ENCODE results near the gene CDH4. TPM values are rescaled to one million over a fixed set of nuclear protein-coding genes. Genes with fewer than 3 reads are reported as not detected.

CDH4 gene
- total and polyA plus RNA-seq, 2 of the 4 experiments (the other 2 are of a cell fraction): 1.6 to 3.5 TPM

DNA sequence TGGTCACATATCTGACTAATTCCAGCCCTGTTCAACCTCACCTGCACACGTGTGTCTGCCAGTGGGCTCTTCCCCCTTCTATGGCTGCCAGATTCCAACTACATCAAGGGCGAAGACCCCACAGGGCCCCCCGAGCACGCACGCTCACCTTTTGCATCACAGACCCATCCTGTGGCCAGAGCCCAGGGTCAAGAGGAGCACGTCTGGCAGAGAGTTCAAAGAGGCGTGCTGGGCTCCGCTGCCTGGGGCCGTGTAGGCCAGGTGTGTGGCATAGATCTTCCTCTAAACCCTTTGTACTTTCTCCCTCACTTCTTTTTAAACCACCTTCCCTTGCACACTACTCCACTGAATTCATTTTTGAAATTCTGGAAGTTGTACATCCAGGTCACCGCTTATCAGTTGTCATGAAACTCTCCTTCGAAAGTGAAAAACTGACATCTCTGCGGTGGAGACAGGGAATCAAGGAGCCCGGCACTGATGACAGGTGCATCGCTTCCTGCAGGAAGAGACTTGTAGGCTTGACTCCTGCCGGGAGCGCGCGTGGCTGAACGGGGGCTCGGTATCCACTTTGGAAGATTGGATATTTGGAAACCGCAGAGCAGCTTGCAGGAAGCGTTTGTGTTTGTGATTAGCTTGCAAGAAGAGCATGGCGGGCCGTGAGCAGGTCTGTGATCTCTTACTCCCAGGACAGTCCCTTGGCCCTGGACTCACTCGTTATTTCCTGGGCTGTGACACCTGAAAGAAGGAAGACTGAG lies 397.2 kb downstream of the CDH4 start:
- TF ChIP-seq, protein P1, sequence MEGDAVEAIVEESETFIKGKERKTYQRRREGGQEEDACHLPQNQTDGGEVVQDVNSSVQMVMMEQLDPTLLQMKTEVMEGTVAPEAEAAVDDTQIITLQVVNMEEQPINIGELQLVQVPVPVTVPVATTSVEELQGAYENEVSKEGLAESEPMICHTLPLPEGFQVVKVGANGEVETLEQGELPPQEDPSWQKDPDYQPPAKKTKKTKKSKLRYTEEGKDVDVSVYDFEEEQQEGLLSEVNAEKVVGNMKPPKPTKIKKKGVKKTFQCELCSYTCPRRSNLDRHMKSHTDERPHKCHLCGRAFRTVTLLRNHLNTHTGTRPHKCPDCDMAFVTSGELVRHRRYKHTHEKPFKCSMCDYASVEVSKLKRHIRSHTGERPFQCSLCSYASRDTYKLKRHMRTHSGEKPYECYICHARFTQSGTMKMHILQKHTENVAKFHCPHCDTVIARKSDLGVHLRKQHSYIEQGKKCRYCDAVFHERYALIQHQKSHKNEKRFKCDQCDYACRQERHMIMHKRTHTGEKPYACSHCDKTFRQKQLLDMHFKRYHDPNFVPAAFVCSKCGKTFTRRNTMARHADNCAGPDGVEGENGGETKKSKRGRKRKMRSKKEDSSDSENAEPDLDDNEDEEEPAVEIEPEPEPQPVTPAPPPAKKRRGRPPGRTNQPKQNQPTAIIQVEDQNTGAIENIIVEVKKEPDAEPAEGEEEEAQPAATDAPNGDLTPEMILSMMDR (conservative IDR thresholded peaks at IDR 0.05; ENCODE audit: low read depth, low read length): no peak
- TF ChIP-seq NFE2L2 (IDR thresholded peaks at IDR 0.05; ENCODE audit: low read depth, low read length) (no peak), CEBPB (IDR thresholded peaks at IDR 0.05; ENCODE audit: low read depth, low read length) (no peak), RFX5 (IDR thresholded peaks at IDR 0.05; ENCODE audit: low read depth, low read length) (no peak), MAFK (IDR thresholded peaks at IDR 0.05; ENCODE audit: low read depth, low read length) (no peak), MXI1 (IDR thresholded peaks at IDR 0.05; ENCODE audit: borderline replicate concordance, low read depth, low read length) (no peak), CHD1 (IDR thresholded peaks at IDR 0.05; ENCODE audit: low read depth, low read length) (no peak), SMC3 (IDR thresholded peaks at IDR 0.05; ENCODE audit: low read depth, low read length) (no peak), FOS (IDR thresholded peaks at IDR 0.05; ENCODE audit: low read depth, low read length) (no peak), MAZ (IDR thresholded peaks at IDR 0.05; ENCODE audit: borderline replicate concordance, low read depth, low read length) (no peak), RCOR1 (IDR thresholded peaks at IDR 0.05; ENCODE audit: insufficient replicate concordance, low read length) (no peak), RAD21 (IDR thresholded peaks at IDR 0.05; ENCODE audit: low read length) (no peak), BHLHE40 (IDR thresholded peaks at IDR 0.05; ENCODE audit: low read depth, low read length) (no peak), POLR2A (IDR thresholded peaks at IDR 0.05; ENCODE audit: low read depth, low read length) (no peak)
- TF ChIP-seq, protein P2, sequence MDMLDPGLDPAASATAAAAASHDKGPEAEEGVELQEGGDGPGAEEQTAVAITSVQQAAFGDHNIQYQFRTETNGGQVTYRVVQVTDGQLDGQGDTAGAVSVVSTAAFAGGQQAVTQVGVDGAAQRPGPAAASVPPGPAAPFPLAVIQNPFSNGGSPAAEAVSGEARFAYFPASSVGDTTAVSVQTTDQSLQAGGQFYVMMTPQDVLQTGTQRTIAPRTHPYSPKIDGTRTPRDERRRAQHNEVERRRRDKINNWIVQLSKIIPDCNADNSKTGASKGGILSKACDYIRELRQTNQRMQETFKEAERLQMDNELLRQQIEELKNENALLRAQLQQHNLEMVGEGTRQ (IDR thresholded peaks at IDR 0.05; ENCODE audit: low read depth, low read length): no peak
- TF ChIP-seq, protein P3, sequence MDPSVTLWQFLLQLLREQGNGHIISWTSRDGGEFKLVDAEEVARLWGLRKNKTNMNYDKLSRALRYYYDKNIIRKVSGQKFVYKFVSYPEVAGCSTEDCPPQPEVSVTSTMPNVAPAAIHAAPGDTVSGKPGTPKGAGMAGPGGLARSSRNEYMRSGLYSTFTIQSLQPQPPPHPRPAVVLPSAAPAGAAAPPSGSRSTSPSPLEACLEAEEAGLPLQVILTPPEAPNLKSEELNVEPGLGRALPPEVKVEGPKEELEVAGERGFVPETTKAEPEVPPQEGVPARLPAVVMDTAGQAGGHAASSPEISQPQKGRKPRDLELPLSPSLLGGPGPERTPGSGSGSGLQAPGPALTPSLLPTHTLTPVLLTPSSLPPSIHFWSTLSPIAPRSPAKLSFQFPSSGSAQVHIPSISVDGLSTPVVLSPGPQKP (IDR thresholded peaks at IDR 0.05; ENCODE audit: borderline replicate concordance, low read depth, low read length): no peak

More for the DNA sequence above, 397.2 kb downstream of the CDH4 start:
- Histone ChIP-seq H2AFZ (replicated peaks; ENCODE audit: low read length, poor library complexity) (no peak overlapping the region), H3K18ac (ENCODE audit: low read depth, low read length) (no peak overlapping the region), H3K79me1 (ENCODE audit: low read depth in 1 of 2, low read length in 2 of 2) (no peaks in the 10 kb centered on the region), H4K20me1 (ENCODE audit: insufficient read depth, low read length) (no peaks in the 10 kb centered on the region; the same call in 1 of the 2 replicates), H2BK15ac (ENCODE audit: low read depth, low read length) (no peak overlapping the region), H3K9me1 (ENCODE audit: insufficient read depth, low read length) (no peaks in the 10 kb centered on the region; the same call in 1 of the 2 replicates), H2AK9ac (replicated peaks; ENCODE audit: low read depth, low read length, poor library complexity) (no peak overlapping the region), H3K4me2 (ENCODE audit: low read depth, low read length) (no peak overlapping the region), H3K4ac (ENCODE audit: low read depth, low read length) (no peak overlapping the region), H3K27ac (ENCODE audit: insufficient read depth, low read length) (no peak overlapping the region), H3K9ac (ENCODE audit: low read depth, low read length) (no peak overlapping the region), H3K27me3 (ENCODE audit: control insufficient read depth, insufficient read depth, low read length) (no peaks in the 10 kb centered on the region), H3K9me3 (ENCODE audit: control insufficient read depth, insufficient read depth, low read length) (0 out of 2 replicates have a peak, but pooled peaks cover 3% of the 10 kb centered on the region), H2BK5ac (ENCODE audit: low read depth, low read length, poor library complexity, severe bottlenecking) (no peak overlapping the region), H4K8ac (ENCODE audit: low read depth in 2 of 2, low read length in 2 of 2) (no peak overlapping the region), H3K4me1 (ENCODE audit: control insufficient read depth, insufficient read depth, low read length) (no peaks in the 10 kb centered on the region), H4K91ac (ENCODE audit: insufficient read depth, low read depth, low read length) (no peak overlapping the region), H2BK20ac (ENCODE audit: low read depth, low read length) (no peak overlapping the region), H3K36me3 (ENCODE audit: control insufficient read depth, insufficient read depth, low read length) (no peaks in the 10 kb centered on the region), H3K14ac (replicated peaks; ENCODE audit: low read depth, low read length) (no peak overlapping the region), H4K5ac (ENCODE audit: low read depth, low read length) (no peak overlapping the region), H2AK5ac (ENCODE audit: low read depth, low read length) (no peak overlapping the region), H3K4me3 (ENCODE audit: insufficient read depth, low read depth, low read length) (no peak overlapping the region), H3K56ac (ENCODE audit: extremely low read depth, insufficient read depth, low read length) (no peak overlapping the region), H2BK120ac (ENCODE audit: low read depth, low read length) (no peak overlapping the region), H3K23ac (ENCODE audit: low read depth, low read length) (no peak overlapping the region)
- WGBS, 2 experiments (ENCODE audit: extremely low coverage in 2 of 2, insufficient read length in 1 of 2): 58% methylated on average over 6 of the region's 25 CpGs; no CpG with 5 or more reads in 1 of the 2 experiments
- POLR2A ChIA-PET (ENCODE audit: unreplicated experiment): no interaction called here
- DNase-seq (no peak), ATAC-seq (ENCODE audit: low read depth) (no peak)
- in situ Hi-C loops (cut with MboI; ENCODE audit: low sequenced_read_pairs): no loop called here
- dilution Hi-C loops (cut with HindIII; ENCODE audit: low sequenced_read_pairs, unreplicated experiment): no loop called here
- CTCF ChIA-PET: no interaction called here
- intact Hi-C loops (cut with micrococcal nuclease): no loop called here
- BruUV-seq (replicated peaks): no TSS peak

Measured in IMR-90 (cell line).